Vagina (tissue), 2 donors: Measurements from ENCODE around the gene TAF6L.

ENCODE experiments used
- POLR2A ChIP-seq, 2 donors: fragments of 450-650 bp; IDR thresholded peaks; one replicate each; pipeline ENCODE4 v1.6.1; 2017; ENCODE audit warnings: antibody characterized with exemption in 2 of 2, mild to moderate bottlenecking in 2 of 2, moderate library complexity in 2 of 2
- POLR2AphosphoS5 ChIP-seq, 2 donors: sonication (generic); formaldehyde crosslinking; IDR thresholded peaks; one replicate each; pipeline ENCODE4 v1.9.0; 2017; ENCODE audit warnings: antibody characterized with exemption in 2 of 2, mild to moderate bottlenecking in 2 of 2, low read depth in 1 of 2; ENCODE audit not compliant: insufficient read depth in 1 of 2
- TF ChIP-seq, protein P1 (sequence below), 3 experiments: fragments of 450-650 bp in 2 of 3; fragments of 200-600 bp in 1 of 3; sonication (generic) in 1 of 3; IDR thresholded peaks; one replicate each; pipeline ENCODE4 v1.5.1; 2017 to 2019; ENCODE audit warnings: antibody characterized with exemption in 3 of 3, mild to moderate bottlenecking in 2 of 3, moderate library complexity in 2 of 3

DNA sequence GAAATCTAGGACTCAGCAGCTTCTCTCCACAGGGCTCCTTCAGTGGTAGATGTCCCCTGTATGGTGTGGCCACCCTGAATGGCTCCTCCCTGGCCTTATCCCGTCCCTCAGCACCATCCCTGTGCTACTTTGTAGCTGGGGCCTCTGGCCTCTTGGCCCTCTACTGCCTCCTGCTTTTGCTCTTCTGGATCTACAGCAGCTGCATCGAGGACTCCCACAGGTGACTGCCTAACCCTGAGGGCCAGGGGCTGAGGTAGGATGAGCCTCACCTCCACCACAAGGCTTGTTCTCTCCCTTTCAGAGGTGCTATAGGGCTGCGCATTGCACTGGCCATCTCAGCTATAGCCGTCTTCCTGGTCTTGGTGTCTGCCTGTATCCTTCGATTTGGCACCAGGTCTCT is 17.8 kb downstream of the TAF6L start:
- TF ChIP-seq, protein P1, sequence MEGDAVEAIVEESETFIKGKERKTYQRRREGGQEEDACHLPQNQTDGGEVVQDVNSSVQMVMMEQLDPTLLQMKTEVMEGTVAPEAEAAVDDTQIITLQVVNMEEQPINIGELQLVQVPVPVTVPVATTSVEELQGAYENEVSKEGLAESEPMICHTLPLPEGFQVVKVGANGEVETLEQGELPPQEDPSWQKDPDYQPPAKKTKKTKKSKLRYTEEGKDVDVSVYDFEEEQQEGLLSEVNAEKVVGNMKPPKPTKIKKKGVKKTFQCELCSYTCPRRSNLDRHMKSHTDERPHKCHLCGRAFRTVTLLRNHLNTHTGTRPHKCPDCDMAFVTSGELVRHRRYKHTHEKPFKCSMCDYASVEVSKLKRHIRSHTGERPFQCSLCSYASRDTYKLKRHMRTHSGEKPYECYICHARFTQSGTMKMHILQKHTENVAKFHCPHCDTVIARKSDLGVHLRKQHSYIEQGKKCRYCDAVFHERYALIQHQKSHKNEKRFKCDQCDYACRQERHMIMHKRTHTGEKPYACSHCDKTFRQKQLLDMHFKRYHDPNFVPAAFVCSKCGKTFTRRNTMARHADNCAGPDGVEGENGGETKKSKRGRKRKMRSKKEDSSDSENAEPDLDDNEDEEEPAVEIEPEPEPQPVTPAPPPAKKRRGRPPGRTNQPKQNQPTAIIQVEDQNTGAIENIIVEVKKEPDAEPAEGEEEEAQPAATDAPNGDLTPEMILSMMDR (IDR thresholded peaks at IDR 0.05), result no peak
- no peak for TF ChIP-seq POLR2A (IDR thresholded peaks at IDR 0.05)
- no peak for TF ChIP-seq POLR2AphosphoS5 (IDR thresholded peaks at IDR 0.05; ENCODE audit: insufficient read depth in 1 of 2, low read depth in 1 of 2)
